IPS-NIHi7 (cell line): ENCODE data around the gene DMRTB1.
A peak's percentile ranks its signal among the peaks of the same experiment; 100 is the strongest.
"Not testable (repeated sequence)": the region's sequence is repeated elsewhere in the genome, so short reads cannot be mapped to it uniquely, and the experiment has no call there.

Experiments
- DNase-seq: peaks from one replicate; pipeline ENCODE4 v3.0.0; 2012; ENCODE audit warnings: mixed read lengths; ENCODE audit errors: extremely low spot score

The DMRTB1 gene

GRCh38 chr1:53459321-53460175 is at the start of gene DMRTB1:
TSS of gene DMRTB1 (plus strand) at chr1:53459399. CDS start at chr1:53459454, 55 bp downstream.
- DNase-seq, result no peak

- DNase-seq, result no peak
Observed at GRCh38 chr1:53409695-53410094, 49.5 kb upstream of the DMRTB1 start.

GRCh38 chr1:53410100-53410541 is 49.1 kb upstream of the DMRTB1 start:
- DNase-seq, result no peak

- DNase-seq, result no peak
Observed at GRCh38 chr1:53410701-53411100, 48.5 kb upstream of the DMRTB1 start.

- DNase-seq, result no peak
Observed at GRCh38 chr1:53411541-53412152, 47.6 kb upstream of the DMRTB1 start.

GRCh38 chr1:53412285-53413174 is 46.7 kb upstream of the DMRTB1 start:
- no peak for DNase-seq

GRCh38 chr1:53413175-53414001 is 45.8 kb upstream of the DMRTB1 start:
- DNase-seq, result no peak

GRCh38 chr1:53414632-53415031 is 44.6 kb upstream of the DMRTB1 start:
- DNase-seq, result no peak

GRCh38 chr1:53415432-53415831 is 43.8 kb upstream of the DMRTB1 start:
- no peak for DNase-seq

- DNase-seq, result no peak
Observed at GRCh38 chr1:53416269-53416813, 42.9 kb upstream of the DMRTB1 start.

GRCh38 chr1:53417074-53417511 is 42.1 kb upstream of the DMRTB1 start:
- DNase-seq, result peak; percentile 37

GRCh38 chr1:53419034-53419433 is 40.2 kb upstream of the DMRTB1 start:
- DNase-seq, result no peak

GRCh38 chr1:53420341-53420740 is 38.9 kb upstream of the DMRTB1 start:
- no peak for DNase-seq

GRCh38 chr1:53421208-53421607 is 38.0 kb upstream of the DMRTB1 start:
- no peak for DNase-seq

GRCh38 chr1:53430261-53430660 is 28.9 kb upstream of the DMRTB1 start:
- no peak for DNase-seq

GRCh38 chr1:53430779-53431178 is 28.4 kb upstream of the DMRTB1 start:
- peak; percentile 48 for DNase-seq

GRCh38 chr1:53431244-53431643 is 28.0 kb upstream of the DMRTB1 start:
- DNase-seq, result no peak

GRCh38 chr1:53431805-53432565 is 27.2 kb upstream of the DMRTB1 start:
- DNase-seq, result no peak

GRCh38 chr1:53432611-53433010 is 26.6 kb upstream of the DMRTB1 start:
- no peak for DNase-seq

GRCh38 chr1:53434405-53435007 is 24.7 kb upstream of the DMRTB1 start:
- DNase-seq, result not testable (repeated sequence)
